HEK293 (cell line): ENCODE measurements around the gene ALDH1B1.

Experiments used
- YY2 ChIP-seq: fragments of 450-650 bp; formaldehyde crosslinking; IDR thresholded peaks from 2 replicates; pipeline ENCODE4 v1.5.1; 2016; ENCODE audit warnings: missing biosample characterization, missing genetic modification characterization
- ZNF140 ChIP-seq: fragments of 450-650 bp; formaldehyde crosslinking; IDR thresholded peaks from 2 replicates; pipeline ENCODE4 v1.5.1; 2016; ENCODE audit warnings: missing biosample characterization, missing genetic modification characterization
- ZNF510 ChIP-seq: fragments of 450-650 bp; formaldehyde crosslinking; IDR thresholded peaks from 2 replicates; pipeline ENCODE4 v1.5.1; 2018; ENCODE audit warnings: mild to moderate bottlenecking, missing genetic modification characterization, missing biosample characterization; ENCODE audit not compliant: insufficient replicate concordance
- TF ChIP-seq, protein P1 (sequence below): fragments of 450-650 bp; formaldehyde crosslinking; IDR thresholded peaks from 2 replicates; pipeline ENCODE4 v1.5.1; 2016; ENCODE audit warnings: missing biosample characterization, missing genetic modification characterization
- TF ChIP-seq, protein P2 (sequence below): fragments of 450-650 bp; formaldehyde crosslinking; IDR thresholded peaks from 2 replicates; pipeline ENCODE4 v1.5.1; 2016; ENCODE audit warnings: missing biosample characterization, missing genetic modification characterization

DNA sequence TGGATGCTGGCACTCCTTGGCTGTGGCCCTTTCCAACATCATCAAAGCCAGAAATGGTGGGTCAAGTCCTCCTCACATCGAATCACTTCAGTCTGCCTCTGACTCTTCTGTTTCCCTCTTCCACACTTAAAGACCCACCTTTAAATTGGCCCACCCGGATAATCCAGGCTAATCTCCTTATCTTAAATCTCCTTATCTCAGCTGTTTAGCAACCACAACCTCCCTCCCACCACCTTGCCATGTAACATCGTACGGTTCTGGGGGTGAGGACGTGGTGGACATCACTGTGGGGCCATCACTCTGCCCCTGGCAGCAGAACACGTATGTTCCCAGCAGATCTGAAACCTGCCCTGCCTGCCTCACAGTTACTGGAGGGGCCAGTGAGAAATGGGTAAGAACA is 20.2 kb downstream of the ALDH1B1 start:
- TF ChIP-seq, protein P1, sequence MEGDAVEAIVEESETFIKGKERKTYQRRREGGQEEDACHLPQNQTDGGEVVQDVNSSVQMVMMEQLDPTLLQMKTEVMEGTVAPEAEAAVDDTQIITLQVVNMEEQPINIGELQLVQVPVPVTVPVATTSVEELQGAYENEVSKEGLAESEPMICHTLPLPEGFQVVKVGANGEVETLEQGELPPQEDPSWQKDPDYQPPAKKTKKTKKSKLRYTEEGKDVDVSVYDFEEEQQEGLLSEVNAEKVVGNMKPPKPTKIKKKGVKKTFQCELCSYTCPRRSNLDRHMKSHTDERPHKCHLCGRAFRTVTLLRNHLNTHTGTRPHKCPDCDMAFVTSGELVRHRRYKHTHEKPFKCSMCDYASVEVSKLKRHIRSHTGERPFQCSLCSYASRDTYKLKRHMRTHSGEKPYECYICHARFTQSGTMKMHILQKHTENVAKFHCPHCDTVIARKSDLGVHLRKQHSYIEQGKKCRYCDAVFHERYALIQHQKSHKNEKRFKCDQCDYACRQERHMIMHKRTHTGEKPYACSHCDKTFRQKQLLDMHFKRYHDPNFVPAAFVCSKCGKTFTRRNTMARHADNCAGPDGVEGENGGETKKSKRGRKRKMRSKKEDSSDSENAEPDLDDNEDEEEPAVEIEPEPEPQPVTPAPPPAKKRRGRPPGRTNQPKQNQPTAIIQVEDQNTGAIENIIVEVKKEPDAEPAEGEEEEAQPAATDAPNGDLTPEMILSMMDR (tag by site-specific recombination) = no peak
- TF ChIP-seq ZNF140 (no peak), ZNF510 (no peak), YY2 (tag by site-specific recombination) (no peak)
- TF ChIP-seq, protein P2, sequence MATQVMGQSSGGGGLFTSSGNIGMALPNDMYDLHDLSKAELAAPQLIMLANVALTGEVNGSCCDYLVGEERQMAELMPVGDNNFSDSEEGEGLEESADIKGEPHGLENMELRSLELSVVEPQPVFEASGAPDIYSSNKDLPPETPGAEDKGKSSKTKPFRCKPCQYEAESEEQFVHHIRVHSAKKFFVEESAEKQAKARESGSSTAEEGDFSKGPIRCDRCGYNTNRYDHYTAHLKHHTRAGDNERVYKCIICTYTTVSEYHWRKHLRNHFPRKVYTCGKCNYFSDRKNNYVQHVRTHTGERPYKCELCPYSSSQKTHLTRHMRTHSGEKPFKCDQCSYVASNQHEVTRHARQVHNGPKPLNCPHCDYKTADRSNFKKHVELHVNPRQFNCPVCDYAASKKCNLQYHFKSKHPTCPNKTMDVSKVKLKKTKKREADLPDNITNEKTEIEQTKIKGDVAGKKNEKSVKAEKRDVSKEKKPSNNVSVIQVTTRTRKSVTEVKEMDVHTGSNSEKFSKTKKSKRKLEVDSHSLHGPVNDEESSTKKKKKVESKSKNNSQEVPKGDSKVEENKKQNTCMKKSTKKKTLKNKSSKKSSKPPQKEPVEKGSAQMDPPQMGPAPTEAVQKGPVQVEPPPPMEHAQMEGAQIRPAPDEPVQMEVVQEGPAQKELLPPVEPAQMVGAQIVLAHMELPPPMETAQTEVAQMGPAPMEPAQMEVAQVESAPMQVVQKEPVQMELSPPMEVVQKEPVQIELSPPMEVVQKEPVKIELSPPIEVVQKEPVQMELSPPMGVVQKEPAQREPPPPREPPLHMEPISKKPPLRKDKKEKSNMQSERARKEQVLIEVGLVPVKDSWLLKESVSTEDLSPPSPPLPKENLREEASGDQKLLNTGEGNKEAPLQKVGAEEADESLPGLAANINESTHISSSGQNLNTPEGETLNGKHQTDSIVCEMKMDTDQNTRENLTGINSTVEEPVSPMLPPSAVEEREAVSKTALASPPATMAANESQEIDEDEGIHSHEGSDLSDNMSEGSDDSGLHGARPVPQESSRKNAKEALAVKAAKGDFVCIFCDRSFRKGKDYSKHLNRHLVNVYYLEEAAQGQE (tag by site-specific recombination) = no peak
